ENCODE results near the gene PSENEN.
A peak's percentile ranks its signal among the peaks of the same experiment; 100 is the strongest.

The PSENEN gene

DNA sequence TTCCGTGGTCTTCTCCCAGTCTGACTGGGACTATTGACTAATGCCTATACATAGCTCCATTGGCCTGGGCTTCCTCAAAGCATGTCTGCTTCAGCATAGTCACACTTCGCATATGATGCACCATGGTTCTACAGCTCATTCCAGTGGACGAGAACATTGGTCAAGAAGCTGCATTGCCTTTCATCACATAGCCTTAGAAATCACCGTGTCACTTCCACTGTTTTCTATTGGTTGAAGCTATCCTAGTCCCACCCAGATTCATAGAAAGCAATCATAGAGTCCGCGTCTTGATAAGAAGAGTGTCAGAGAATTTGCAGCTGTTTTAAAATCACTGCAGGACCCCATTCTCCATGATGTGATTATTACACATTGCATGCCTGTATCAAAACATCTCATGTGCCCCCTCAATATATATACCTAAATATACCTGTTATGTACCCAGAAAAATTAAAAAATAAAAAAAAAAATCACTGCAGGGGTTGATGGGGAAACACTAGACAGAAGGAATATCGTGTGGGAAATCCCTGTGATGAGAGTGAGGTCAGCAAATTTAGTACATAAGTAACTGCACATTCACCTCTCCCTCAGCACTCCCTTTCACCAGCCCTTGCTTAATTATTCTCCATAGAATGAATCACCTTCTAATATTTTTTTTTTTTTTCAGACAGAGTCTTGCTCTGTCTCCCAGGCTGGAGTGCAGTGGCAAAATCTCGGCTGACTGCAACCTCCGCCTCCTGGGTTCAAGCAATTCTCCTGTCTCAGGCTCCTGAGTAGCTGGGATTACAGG is 27.8 kb downstream of the PSENEN start:
- DNase-seq (ENCODE audit: low read depth) = no peak

GRCh38 chr19:35774274-35775045 is 29.0 kb downstream of the PSENEN start:
- no peak for DNase-seq (ENCODE audit: low read depth)

GRCh38 chr19:35775046-35775297 is 29.5 kb downstream of the PSENEN start:
- DNase-seq (ENCODE audit: low read depth) = no peak

GRCh38 chr19:35775298-35776101 is 30.0 kb downstream of the PSENEN start, which contains the start of gene ARHGAP33:
Gene ARHGAP33, plus strand, starts transcription at chr19:35775564. Its CDS starts 95 bp downstream, at chr19:35775659.
- peak; percentile 98 for DNase-seq (ENCODE audit: low read depth)

- no peak for DNase-seq (ENCODE audit: low read depth)
Measured at GRCh38 chr19:35776102-35776788, 30.8 kb downstream of the PSENEN start.

DNA sequence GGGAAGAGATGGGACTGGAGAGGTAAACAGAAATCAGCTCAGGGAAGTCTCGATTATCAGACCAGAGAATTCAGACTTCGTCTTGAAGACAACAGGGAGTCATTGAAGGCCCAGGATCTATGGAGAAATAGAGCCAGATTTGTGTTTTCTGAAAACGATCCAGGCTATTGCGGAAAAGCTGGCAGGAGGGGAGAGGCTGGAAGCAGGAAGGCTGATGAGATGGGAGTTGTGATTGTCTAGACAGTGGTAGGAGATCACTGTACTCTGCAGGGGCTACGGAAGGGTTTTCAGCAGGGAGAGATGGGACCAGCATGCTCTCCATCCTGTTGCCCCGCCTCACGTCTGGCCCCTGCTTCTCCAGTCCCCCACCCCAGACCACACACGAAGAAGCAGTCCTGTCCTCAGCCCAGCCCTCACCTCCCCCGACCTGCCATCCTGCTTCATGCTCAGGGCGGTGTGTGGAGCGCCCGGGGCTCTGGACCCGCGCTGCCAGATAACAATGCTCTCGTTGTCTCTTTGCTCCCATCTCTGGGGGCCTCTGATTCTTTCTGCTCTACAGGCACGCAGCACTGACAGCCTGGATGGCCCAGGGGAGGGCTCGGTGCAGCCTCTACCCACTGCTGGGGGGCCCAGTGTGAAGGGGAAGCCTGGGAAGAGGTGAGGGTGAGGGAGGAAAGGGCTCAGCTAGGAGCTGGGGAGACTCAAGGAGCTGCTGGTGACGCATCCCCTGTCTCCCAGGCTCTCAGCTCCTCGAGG is 31.8 kb downstream of the PSENEN start:
- no peak for DNase-seq (ENCODE audit: low read depth)

- no peak for DNase-seq (ENCODE audit: low read depth)
Measured at GRCh38 chr19:35777961-35778360, 32.5 kb downstream of the PSENEN start.

GRCh38 chr19:35779033-35779432 is 33.6 kb downstream of the PSENEN start:
- DNase-seq (ENCODE audit: low read depth) = no peak

DNA sequence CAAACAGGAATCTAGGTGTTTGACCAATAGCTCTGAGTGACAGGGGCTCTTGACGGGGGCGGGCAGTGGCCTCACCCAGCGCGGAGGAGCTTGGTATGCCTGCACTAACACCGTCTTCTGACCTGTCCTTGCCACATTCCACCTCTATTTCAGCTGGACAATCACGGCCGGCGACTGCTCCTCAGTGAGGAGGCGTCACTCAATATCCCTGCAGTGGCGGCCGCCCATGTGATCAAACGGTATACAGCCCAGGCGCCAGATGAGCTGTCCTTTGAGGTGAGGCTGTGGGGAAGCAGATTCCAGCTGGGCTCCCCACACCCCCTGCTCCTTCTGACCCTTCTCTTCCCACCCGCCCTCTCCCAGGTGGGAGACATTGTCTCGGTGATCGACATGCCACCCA is 34.6 kb downstream of the PSENEN start:
- DNase-seq (ENCODE audit: low read depth) = no peak

GRCh38 chr19:35780717-35781116 is 35.3 kb downstream of the PSENEN start:
- no peak for DNase-seq (ENCODE audit: low read depth)

GRCh38 chr19:35781650-35782049 is 36.2 kb downstream of the PSENEN start:
- DNase-seq (ENCODE audit: low read depth) = no peak

DNA sequence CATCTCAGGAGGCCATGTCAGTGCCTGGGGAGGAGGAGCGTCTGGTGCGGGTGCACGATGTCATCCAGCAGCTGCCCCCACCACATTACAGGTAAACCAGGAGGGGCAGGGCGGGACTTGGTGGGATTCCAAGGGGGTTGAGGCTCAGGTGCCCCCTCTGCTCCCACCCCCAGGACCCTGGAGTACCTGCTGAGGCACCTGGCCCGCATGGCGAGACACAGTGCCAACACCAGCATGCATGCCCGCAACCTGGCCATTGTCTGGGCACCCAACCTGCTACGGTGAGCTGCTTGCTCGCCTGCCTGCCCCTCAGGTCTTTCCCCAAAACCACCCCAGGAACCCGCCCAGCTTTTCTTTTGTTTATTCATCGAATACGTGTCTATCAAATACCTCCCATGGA is 37.1 kb downstream of the PSENEN start:
- no peak for DNase-seq (ENCODE audit: low read depth)

GRCh38 chr19:35783469-35784434 is 38.3 kb downstream of the PSENEN start:
- no peak for DNase-seq (ENCODE audit: low read depth)

- DNase-seq (ENCODE audit: low read depth) = no peak
Measured at GRCh38 chr19:35784503-35785338, 39.3 kb downstream of the PSENEN start.

DNA sequence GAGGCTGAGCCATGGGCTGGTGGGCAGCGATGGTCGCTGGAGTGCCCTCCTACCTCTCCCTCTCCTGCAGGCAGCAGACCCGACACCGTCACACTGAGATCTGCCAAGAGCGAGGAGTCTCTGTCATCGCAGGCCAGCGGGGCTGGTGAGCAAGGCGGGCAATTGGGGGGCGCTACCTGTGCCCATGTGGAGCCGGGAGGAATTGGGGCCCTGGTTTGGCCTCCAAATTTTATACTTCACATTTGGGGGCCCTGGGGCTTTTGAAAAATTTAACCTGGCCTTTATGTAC is 39.8 kb downstream of the PSENEN start:
- DNase-seq (ENCODE audit: low read depth) = no peak

DNA sequence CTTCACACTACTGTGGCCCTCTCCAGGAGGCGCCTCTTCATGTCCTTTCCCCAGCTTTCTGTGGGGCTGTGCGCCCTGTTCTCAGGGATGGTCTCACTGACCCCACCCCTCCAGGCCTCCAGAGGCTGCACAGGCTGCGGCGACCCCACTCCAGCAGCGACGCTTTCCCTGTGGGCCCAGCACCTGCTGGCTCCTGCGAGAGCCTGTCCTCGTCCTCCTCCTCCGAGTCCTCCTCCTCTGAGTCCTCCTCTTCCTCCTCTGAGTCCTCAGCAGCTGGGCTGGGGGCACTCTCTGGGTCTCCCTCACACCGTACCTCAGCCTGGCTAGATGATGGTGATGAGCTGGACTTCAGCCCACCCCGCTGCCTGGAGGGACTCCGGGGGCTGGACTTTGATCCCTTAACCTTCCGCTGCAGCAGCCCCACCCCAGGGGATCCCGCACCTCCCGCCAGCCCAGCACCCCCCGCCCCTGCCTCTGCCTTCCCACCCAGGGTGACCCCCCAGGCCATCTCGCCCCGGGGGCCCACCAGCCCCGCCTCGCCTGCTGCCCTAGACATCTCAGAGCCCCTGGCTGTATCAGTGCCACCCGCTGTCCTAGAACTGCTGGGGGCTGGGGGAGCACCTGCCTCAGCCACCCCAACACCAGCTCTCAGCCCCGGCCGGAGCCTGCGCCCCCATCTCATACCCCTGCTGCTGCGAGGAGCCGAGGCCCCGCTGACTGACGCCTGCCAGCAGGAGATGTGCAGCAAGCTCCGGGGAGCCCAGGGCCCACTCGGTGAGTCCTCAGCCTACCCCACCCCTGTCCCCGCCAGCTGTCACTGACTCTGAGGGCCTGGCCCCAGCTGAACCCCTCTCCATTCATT is 41.1 kb downstream of the PSENEN start:
- DNase-seq (ENCODE audit: low read depth) = no peak

DNA sequence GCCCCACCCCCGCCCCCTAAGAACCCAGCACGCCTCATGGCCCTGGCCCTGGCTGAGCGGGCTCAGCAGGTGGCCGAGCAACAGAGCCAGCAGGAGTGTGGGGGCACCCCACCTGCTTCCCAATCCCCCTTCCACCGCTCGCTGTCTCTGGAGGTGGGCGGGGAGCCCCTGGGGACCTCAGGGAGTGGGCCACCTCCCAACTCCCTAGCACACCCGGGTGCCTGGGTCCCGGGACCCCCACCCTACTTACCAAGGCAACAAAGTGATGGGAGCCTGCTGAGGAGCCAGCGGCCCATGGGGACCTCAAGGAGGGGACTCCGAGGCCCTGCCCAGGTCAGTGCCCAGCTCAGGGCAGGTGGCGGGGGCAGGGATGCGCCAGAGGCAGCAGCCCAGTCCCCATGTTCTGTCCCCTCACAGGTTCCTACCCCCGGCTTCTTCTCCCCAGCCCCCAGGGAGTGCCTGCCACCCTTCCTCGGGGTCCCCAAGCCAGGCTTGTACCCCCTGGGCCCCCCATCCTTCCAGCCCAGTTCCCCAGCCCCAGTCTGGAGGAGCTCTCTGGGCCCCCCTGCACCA is 41.9 kb downstream of the PSENEN start:
- DNase-seq (ENCODE audit: low read depth) = no peak

All from stimulated activated CD8-positive, alpha-beta memory T cell treated with anti-CD3 and anti-CD28 coated beads, Interleukin-4, amount 100 ng/mL, for 24 hours (primary cell).